GM19372 (cell line): ENCODE results near the gene NTMT2.

Source experiments
- ATAC-seq: cut with Tn5 transposase; IDR thresholded peaks from one replicate; pipeline ENCODE4 v1.9.1; 2021; ENCODE audit warnings: mild to moderate bottlenecking, low read depth, moderate library complexity; ENCODE audit not compliant: unreplicated experiment

Gene NTMT2

GRCh38 chr1:170203693-170204092 lies 57.9 kb downstream of the NTMT2 start:
- no peak for ATAC-seq

GRCh38 chr1:170204121-170204520 lies 58.4 kb downstream of the NTMT2 start:
- no peak for ATAC-seq

- no peak for ATAC-seq
Observed at GRCh38 chr1:170205301-170205700, 59.5 kb downstream of the NTMT2 start.

GRCh38 chr1:170209125-170209524 lies 63.4 kb downstream of the NTMT2 start:
- no peak for ATAC-seq

GRCh38 chr1:170210142-170210541 lies 64.4 kb downstream of the NTMT2 start:
- no peak for ATAC-seq

- ATAC-seq = no peak
Observed at GRCh38 chr1:170213596-170213995, 67.8 kb downstream of the NTMT2 start.

- ATAC-seq = peak; percentile 67
Observed at GRCh38 chr1:170214117-170215032, 68.6 kb downstream of the NTMT2 start.

- ATAC-seq = no peak
Observed at GRCh38 chr1:170215072-170215885, 69.5 kb downstream of the NTMT2 start.

GRCh38 chr1:170217517-170218256 lies 71.9 kb downstream of the NTMT2 start:
- ATAC-seq = no peak

GRCh38 chr1:170218257-170218650 lies 72.5 kb downstream of the NTMT2 start:
- ATAC-seq = no peak
